CD4-positive, alpha-beta T cell treated with Interleukin-2 at 100 ng/mL for 4 hours (primary cell): ENCODE results near the gene TENM3.

Source experiments
- DNase-seq: peaks from one replicate; pipeline ENCODE4 v3.0.0-alpha.2; 2020; ENCODE audit warnings: low spot score

Gene TENM3

GRCh38 chr4:182404376-182404775, 161.2 kb downstream of the TENM3 start:
- DNase-seq: no peak

GRCh38 chr4:182405087-182405486, 161.9 kb downstream of the TENM3 start:
- DNase-seq: no peak

DNA sequence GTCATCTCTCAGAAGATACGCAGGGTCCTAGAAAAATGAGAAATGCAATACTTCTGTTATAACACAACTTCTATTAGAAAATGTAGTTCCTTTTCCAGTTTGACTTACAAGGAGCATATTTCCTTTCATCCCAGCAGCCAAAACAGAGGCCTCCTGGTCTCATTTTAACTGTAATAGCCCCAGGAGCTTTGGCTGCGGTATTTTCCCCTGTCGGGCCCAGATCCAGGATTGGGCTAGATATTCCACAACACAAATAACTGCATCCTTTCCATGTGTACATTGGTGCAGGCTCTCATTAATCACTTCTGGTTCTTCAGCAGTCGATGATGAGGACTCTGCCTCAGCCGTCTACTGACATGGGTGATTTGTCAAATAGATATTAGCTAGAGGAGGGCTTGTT, 166.1 kb downstream of the TENM3 start:
- DNase-seq: no peak

DNA sequence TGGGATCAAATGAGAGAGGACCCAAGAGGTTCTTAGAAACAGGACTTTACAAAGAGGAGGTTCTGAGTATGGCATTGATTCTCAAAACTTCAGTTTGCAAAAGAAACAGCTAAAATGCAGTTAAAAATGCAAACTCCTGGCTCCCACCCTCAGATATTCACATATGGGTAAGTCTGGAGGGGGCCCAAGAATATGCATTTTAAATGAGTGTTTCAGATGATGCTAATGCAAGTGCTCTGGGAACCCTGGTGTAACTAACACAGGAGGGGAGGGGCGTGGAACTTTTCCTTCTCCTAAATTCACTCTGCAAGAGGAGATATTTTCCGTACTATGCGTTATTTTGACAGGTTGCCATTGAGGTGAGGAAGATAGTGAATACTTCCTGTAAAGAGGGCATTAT, 168.2 kb downstream of the TENM3 start:
- no peak for DNase-seq

DNA sequence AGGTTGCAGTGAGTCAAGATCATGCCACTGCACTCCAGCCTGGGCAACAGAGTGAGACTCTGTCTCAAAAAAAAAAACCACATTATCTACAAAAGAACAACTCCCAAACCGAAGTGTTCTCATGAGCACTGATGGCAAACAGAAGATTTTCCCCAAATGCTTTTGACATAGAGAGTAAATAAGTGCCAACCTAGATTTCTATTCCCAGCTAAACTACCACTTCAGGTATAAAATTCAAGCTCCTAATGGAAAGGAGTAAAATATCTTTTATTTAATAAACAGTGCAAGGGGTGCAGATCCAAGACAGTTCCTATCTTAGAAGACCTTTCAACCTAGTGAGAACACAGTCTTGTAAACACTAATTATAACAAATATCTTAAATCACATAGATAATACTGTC, 170.3 kb downstream of the TENM3 start:
- no peak for DNase-seq

- no peak for DNase-seq
Observed at GRCh38 chr4:182415116-182415515, 171.9 kb downstream of the TENM3 start.

GRCh38 chr4:182416067-182416466, 172.9 kb downstream of the TENM3 start:
- no peak for DNase-seq

GRCh38 chr4:182418054-182418734, 175.0 kb downstream of the TENM3 start:
- no peak for DNase-seq

GRCh38 chr4:182420189-182420588, 177.0 kb downstream of the TENM3 start:
- DNase-seq: no peak

DNA sequence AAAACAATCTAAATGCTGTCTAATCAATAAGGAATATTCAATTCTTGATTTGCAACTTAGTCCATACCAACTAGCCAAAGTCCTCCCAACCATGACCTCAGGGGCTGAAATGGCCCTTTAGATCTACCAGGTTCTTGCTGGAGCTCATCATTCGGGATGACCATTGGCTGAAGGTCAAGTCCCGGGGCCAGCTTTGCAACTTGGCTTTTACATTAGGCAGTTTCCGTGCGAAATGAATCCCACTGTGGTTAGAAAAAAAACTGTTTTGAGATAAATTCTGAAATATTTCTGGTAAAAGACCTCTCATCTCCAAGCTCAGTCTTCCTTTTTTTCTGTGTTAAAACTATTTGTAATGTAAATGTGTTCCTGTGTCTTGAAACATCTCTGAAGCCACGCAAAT, 178.6 kb downstream of the TENM3 start:
- DNase-seq: no peak

DNA sequence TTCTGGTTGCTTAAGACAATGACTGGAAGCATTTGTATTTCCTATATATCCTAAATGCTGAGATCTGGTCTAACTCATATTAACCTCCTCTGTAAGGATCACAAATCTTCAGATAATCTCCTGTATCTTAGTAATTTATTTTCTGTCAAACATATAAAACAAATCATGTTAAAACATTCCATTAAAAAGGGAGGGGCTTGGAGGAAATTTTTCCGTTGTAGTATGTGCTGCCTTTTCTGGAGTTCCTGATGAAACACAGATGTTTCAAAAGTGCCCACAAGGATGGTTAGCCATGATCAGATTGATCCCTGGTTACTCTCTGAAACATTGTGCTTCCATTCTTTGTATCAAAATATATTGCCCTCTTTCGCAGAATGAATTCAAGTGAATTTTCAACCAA, 182.1 kb downstream of the TENM3 start:
- DNase-seq: no peak

DNA sequence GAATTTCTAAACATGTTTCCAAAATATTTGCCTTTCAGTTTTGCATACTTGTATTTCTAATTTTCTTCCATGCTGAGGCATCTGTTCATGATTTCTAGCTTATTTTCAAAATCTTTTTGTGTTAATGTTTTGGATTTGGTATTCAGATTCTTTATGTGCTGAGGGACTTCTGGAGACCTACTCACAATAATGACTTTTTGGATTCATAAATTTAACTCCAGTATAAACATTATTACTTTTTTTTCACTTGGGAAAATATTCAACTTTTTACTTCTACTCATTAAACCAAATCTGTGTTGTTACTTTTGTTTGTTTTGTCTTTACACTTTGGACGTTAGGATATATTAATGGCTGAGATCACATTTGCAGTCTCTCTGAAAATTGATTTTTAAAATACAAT, 183.7 kb downstream of the TENM3 start:
- DNase-seq: no peak

DNA sequence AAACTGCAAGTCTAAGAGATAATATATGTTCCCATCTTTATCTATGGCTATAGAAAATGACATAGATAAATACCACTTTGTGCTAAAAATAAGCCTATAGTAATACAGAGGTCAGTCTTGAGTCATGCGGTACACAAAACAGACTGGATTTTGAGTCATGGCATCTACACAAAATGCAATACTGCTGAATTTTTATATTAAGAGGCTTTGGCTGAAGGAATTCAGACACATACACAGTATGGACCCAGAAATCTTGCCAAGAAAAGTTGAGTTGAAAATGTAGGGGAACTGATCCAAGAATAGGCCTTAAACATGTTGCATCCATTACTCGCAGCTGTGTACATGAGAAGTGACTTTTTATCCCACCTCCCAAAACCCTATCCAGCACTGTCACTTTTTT, 184.4 kb downstream of the TENM3 start:
- no peak for DNase-seq

DNA sequence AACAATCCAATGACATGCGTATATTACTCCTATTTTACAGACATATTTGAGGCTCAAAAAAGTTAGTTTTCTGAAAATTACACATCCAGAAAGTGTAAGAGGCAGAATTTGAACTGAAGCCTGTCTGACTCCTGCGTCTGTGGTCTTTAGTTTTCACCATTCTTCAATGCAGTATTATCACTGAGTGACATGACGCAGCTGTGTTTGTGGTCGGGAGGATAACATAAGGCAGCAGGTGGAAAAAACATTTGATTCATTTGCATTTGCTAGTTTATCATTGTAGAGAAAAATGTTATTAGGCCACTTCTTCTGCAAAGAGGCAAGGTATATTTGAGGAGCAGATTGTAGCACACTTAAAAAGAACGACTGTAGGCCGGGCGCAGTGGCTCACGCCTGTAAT, 186.7 kb downstream of the TENM3 start:
- no peak for DNase-seq

DNA sequence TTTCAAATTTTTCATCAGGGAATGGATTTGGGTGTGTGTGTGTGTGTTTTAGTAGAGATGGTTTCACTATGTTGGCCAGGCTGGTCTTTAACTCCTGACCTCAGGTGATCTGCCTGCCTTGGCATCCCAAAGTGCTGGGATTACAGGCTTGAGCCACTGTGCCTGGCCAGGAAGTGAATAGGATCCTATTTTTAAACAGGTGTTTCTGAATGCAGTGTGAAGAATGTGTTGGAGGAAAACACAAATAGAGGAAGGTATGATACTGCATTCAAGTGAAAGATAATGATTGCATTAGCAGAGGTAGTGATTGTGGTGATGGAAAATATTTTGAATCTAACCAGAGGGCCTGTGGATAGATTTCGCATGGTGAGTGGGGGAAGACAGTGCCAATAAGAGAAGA, 189.6 kb downstream of the TENM3 start:
- DNase-seq: no peak

DNA sequence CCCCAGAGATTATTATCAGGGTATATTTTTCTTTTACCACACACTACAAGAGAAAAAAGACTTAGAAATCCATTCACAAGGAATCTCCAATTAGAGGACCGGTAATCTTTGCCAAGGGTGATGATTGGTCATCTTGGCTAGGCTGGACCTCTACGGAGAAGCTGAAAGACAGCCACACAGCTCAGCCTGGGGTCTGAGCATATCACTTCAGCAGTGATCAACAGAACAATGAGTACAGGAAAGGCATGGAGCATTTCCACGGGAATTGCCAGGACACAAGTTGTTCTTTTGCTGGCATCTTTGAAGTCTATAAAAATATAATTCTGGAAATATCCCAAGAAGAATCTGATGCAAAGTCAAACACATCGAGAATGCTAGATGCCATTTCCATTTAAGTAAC, 191.5 kb downstream of the TENM3 start:
- DNase-seq: no peak

DNA sequence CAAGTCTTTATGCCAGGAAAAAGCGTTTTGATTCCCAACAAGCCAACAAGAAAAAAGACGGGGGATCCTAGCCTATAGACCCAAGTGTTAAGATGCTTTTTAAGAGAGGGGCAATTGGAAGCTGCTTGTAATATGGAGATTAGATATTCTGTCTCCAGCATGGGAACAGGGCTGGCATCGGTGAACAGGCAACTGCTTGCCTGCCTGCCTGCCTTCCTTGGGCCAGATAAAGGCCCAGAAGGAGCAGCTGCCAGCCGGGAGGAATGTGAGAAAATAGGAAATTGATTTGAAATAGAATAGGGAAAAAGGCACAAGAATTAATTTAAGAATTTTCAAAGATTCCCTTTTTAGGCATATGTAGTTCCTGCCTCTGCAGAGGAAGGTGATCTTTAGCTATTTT, 192.2 kb downstream of the TENM3 start:
- no peak for DNase-seq

DNA sequence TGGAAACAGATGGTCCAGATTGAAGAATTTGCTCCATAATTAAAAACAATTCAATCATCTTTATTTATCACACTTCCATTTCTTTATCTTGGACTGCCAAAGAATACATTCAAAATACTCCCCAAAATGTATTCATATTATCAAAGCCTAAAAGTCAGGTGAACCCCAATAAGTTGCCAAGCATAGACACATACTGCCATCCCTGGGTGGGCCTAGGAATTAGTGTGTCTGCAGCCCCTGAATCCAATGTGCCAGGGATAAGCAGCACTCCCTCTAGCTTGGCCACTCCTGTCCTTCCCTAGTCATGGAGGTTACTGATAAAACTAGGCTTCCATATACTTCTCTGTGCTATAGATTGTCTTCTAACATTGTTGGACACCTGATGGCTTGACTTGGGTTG, 199.9 kb downstream of the TENM3 start:
- no peak for DNase-seq

- DNase-seq: no peak
Observed at GRCh38 chr4:182447767-182448280, 204.6 kb downstream of the TENM3 start.

- DNase-seq: peak; percentile 2
Observed at GRCh38 chr4:182448281-182449151, 205.3 kb downstream of the TENM3 start.

DNA sequence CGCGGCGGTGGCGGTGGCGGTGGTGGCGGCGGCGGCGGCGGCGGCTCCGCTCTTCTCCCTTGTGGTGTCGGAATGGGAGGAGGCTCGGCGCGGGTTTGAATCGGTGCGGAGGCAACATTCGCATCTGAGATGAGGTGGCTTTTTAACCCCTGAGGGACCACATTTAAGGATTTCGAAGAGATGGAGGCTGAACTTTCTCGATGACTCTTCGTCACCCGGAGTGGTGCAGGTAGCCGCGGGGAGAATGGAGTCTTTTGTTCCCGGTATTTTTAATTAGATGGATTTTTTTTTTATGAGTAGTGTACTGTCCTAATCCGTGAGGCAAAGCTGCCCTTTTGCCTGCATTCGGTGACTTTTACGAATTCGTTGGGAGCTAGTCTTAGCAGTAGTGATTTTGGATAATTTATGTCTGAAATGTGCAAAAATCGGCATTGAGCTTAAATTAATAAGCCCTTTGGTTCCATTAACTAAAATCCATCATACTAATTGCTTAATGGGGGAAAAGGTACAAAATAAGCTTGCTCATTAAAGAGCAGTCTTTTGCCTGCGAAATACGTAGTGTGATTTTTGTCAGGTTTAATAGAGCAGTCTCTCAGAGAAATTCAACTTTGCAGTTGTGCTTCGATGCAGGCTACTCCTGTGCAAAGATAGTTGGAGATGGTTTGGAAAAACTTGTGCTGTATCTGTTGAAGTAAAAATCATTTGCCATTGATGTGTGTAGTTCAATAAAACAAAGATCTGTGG, 206.2 kb downstream of the TENM3 start:
- DNase-seq: no peak

- DNase-seq: no peak
Observed at GRCh38 chr4:182449930-182450439, 206.8 kb downstream of the TENM3 start.
